GM12878 (cell line): ENCODE measurements around the gene MORC3. TPM values are rescaled to one million over a fixed set of nuclear protein-coding genes. Genes with fewer than 3 reads are reported as not detected.

Experiments used
- CEBPB ChIP-seq, 2 experiments: fragments of 150-350 bp in 1 of 2; IDR thresholded peaks; 2 replicates each; pipeline ENCODE4 v1.6.1; 2012 to 2014; ENCODE audit warnings: low read depth in 2 of 2, low read length in 2 of 2, borderline replicate concordance in 1 of 2, inconsistent platforms in 1 of 2
- DPF2 ChIP-seq: fragments of 450-650 bp; IDR thresholded peaks from 2 replicates; pipeline ENCODE4 v1.6.1; 2017; ENCODE audit warnings: mild to moderate bottlenecking
- E2F8 ChIP-seq: fragments of 450-650 bp; IDR thresholded peaks from 2 replicates; pipeline ENCODE4 v1.6.1; 2018; ENCODE audit warnings: mild to moderate bottlenecking, low read depth, moderate library complexity; ENCODE audit not compliant: partially characterized antibody
- HDAC2 ChIP-seq: fragments of 200-600 bp; sonication (generic); IDR thresholded peaks from 2 replicates; pipeline ENCODE4 v1.6.1; 2017
- SMAD1 ChIP-seq: fragments of 450-650 bp; IDR thresholded peaks from 2 replicates; pipeline ENCODE4 v1.6.1; 2018; ENCODE audit warnings: mild to moderate bottlenecking, low read depth; ENCODE audit not compliant: partially characterized antibody
- SP1 ChIP-seq: IDR thresholded peaks from one replicate; pipeline ENCODE4 v1.6.1; 2011; ENCODE audit warnings: low read depth, low read length
- SUZ12 ChIP-seq: fragments of 200-600 bp; sonication (generic); IDR thresholded peaks from one replicate; pipeline ENCODE4 v1.6.1; 2018; ENCODE audit warnings: antibody characterized with exemption, mild to moderate bottlenecking; ENCODE audit not compliant: unreplicated experiment
- ZNF622 ChIP-seq: fragments of 450-650 bp; IDR thresholded peaks from 2 replicates; pipeline ENCODE4 v1.6.1; 2017; ENCODE audit warnings: mild to moderate bottlenecking, inconsistent platforms
- polyA plus RNA-seq, 11 experiments: library from polyadenylated mRNA; depleted of rRNA in 4 of 11; unstranded in 6 of 11; stranded (reverse) in 5 of 11; fragments of >200 nt; fragmentation: Nextera tagmentation in 4 of 11; fragmentation: Illumina TruSeq in 1 of 11; extraction: Ambion mirVana in 4 of 11; extraction: Trizol in 1 of 11; gene quantifications; 1 replicate in 1 of 11; 2 replicates in 10 of 11; pipeline versions ENCODE4 v1.2.1 to v1.2.3, GENCODE V29; 2011 to 2016; ENCODE audit warnings: inconsistent platforms in 2 of 11, missing spikeins in 2 of 11, low read depth in 1 of 11
- total RNA-seq, 4 experiments: library from RNA; depleted of rRNA in 3 of 4; stranded (reverse); fragments of >200 nt in 3 of 4; fragmentation: Illumina TruSeq in 1 of 4; extraction: Trizol in 1 of 4; gene quantifications; 2 replicates each; pipeline versions ENCODE4 v1.2.1 to v1.2.3, GENCODE V29; 2013 to 2021
- TF ChIP-seq, protein P1 (sequence below): fragments of 150-350 bp; IDR thresholded peaks from 2 replicates; pipeline ENCODE4 v1.6.1; 2016; ENCODE audit warnings: low read depth, low read length

MORC3 gene
- total and polyA plus RNA-seq, 10 of the 15 experiments (the other 5 are each of a cell fraction or from before 2014, with no cell fraction given) = 5.5 to 29.9 (median 16.3) TPM

DNA sequence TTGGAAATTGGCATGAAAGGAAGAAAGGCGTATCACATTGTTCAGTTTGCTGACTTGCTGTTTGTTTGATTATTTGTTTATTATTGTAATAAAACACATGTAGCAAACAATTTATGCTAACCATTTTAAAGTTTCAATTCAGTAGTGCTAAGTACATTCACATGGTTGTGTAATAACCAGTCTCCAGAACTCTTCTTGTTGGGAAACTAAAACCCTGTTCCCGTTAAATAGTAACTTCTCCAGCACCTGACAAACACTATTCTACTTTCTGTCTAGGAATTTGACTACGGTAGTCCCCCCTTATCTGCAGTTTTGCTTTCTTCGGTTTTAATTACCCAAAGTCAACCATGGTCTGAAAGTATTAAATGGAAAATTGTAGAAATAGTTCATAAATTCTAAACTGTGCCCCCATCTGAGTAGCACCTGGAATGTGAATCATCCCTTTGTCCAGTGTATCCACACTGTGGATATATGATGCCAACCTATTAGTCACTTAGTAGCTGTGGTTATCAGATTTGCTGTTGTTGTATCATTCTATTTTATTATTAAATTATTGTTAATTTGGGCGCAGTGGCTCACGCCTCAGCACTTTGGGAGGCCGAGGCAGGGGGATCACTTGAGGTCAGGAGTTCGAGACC, 5.5 kb downstream of the MORC3 start (continued):
- TF ChIP-seq E2F8 (no peak), CEBPB (IDR thresholded peaks at IDR 0.05; ENCODE audit: borderline replicate concordance in 1 of 2, low read depth in 2 of 2, low read length in 2 of 2) (no peak), SUZ12 (no peak), SP1 (no peak), HDAC2 (no peak), ZNF622 (no peak), DPF2 (no peak), SMAD1 (no peak)
- TF ChIP-seq, protein P1, sequence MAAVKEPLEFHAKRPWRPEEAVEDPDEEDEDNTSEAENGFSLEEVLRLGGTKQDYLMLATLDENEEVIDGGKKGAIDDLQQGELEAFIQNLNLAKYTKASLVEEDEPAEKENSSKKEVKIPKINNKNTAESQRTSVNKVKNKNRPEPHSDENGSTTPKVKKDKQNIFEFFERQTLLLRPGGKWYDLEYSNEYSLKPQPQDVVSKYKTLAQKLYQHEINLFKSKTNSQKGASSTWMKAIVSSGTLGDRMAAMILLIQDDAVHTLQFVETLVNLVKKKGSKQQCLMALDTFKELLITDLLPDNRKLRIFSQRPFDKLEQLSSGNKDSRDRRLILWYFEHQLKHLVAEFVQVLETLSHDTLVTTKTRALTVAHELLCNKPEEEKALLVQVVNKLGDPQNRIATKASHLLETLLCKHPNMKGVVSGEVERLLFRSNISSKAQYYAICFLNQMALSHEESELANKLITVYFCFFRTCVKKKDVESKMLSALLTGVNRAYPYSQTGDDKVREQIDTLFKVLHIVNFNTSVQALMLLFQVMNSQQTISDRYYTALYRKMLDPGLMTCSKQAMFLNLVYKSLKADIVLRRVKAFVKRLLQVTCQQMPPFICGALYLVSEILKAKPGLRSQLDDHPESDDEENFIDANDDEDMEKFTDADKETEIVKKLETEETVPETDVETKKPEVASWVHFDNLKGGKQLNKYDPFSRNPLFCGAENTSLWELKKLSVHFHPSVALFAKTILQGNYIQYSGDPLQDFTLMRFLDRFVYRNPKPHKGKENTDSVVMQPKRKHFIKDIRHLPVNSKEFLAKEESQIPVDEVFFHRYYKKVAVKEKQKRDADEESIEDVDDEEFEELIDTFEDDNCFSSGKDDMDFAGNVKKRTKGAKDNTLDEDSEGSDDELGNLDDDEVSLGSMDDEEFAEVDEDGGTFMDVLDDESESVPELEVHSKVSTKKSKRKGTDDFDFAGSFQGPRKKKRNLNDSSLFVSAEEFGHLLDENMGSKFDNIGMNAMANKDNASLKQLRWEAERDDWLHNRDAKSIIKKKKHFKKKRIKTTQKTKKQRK = no peak
